Measurements from ENCODE around the gene GFOD1. TPM values are rescaled to one million over a fixed set of nuclear protein-coding genes. Genes with fewer than 3 reads are reported as not detected.

Gene GFOD1
- total and polyA plus RNA-seq, 4 donors = 2.6 to 16.8 (median 5.0) TPM

- WGBS = 95% methylated on average over 3 of the region's 3 CpGs
- Histone ChIP-seq H3K4me3 (ENCODE audit: low read depth in 1 of 3, low read length in 3 of 3) (no peak overlapping the region), H3K4me1 (ENCODE audit: control insufficient read depth in 4 of 4, insufficient read depth in 4 of 4, low read length in 3 of 4) (peaks cover 3 to 17% (median 6%) of the 10 kb centered on the region in 4 donors), H3K9ac (ENCODE audit: low read depth in 1 of 2, low read length in 2 of 2) (no peak overlapping the region), H3K9me3 (ENCODE audit: control insufficient read depth in 4 of 4, low read length in 3 of 4) (no peaks in the 10 kb centered on the region), H3K27me3 (ENCODE audit: control insufficient read depth in 4 of 4, insufficient read depth in 4 of 4, low read length in 3 of 4) (no peaks in the 10 kb centered on the region), H3K36me3 (ENCODE audit: control insufficient read depth in 4 of 4, insufficient read depth in 3 of 4, low read depth in 1 of 4, low read length in 3 of 4) (no peaks in the 10 kb centered on the region), H3K27ac (ENCODE audit: low read depth in 1 of 2, low read length in 2 of 2) (peak overlapping the region in 1 of 2 donors; percentile 13)
- TF ChIP-seq REST (IDR thresholded peaks at IDR 0.05) (no peak), ZBTB33 (IDR thresholded peaks at IDR 0.05) (no peak), HNF4G (IDR thresholded peaks at IDR 0.05) (no peak), CTCF (IDR thresholded peaks at IDR 0.05; ENCODE audit: low read depth, low read length, missing input control) (no peak), TAF1 (conservative IDR thresholded peaks at IDR 0.05) (no peak), ATF3 (IDR thresholded peaks at IDR 0.05) (no peak)
- no peak for DNase-seq (ENCODE audit: low spot score)
Measured at GRCh38 chr6:13396241-13396792, 91.1 kb downstream of the GFOD1 start.

GRCh38 chr6:13395272-13396237 lies 91.8 kb downstream of the GFOD1 start:
- H3K4me3 ChIP-seq (ENCODE audit: low read depth in 1 of 3, low read length in 3 of 3) = no peak overlapping the region
- TF ChIP-seq NR2F2 (IDR thresholded peaks at IDR 0.05) = peak; percentile 43
- TF ChIP-seq ZBTB33 (IDR thresholded peaks at IDR 0.05) = no peak
- TF ChIP-seq SP1 (IDR thresholded peaks at IDR 0.05) = no peak
- TF ChIP-seq JUND (IDR thresholded peaks at IDR 0.05) = no peak
- TF ChIP-seq RAD21 (IDR thresholded peaks at IDR 0.05) = peak; percentile 6 to 36
- H3K27ac ChIP-seq (ENCODE audit: low read depth in 1 of 2, low read length in 2 of 2) = peak overlapping the region in 1 of 2 donors; percentile 13
- WGBS = 41% methylated on average over 12 of the region's 12 CpGs
- no peaks in the 10 kb centered on the region for H3K36me3 ChIP-seq (ENCODE audit: control insufficient read depth in 4 of 4, insufficient read depth in 3 of 4, low read depth in 1 of 4, low read length in 3 of 4)
- H3K9ac ChIP-seq (ENCODE audit: low read depth in 1 of 2, low read length in 2 of 2) = no peak overlapping the region
- no peaks in the 10 kb centered on the region for H3K9me3 ChIP-seq (ENCODE audit: control insufficient read depth in 4 of 4, low read length in 3 of 4)
- peaks cover 3 to 17% (median 6%) of the 10 kb centered on the region in 4 donors for H3K4me1 ChIP-seq (ENCODE audit: control insufficient read depth in 4 of 4, insufficient read depth in 4 of 4, low read length in 3 of 4)
- H3K27me3 ChIP-seq (ENCODE audit: control insufficient read depth in 4 of 4, insufficient read depth in 4 of 4, low read length in 3 of 4) = no peaks in the 10 kb centered on the region
- DNase-seq (ENCODE audit: low spot score) = peak; percentile 86
